ENCODE data around the gene DGKI. TPM values are rescaled to one million over a fixed set of nuclear protein-coding genes. Genes with fewer than 3 reads are reported as not detected.

DGKI gene
- total and polyA plus RNA-seq, 2 donors, result 1.8 to 13.3 TPM

DNA sequence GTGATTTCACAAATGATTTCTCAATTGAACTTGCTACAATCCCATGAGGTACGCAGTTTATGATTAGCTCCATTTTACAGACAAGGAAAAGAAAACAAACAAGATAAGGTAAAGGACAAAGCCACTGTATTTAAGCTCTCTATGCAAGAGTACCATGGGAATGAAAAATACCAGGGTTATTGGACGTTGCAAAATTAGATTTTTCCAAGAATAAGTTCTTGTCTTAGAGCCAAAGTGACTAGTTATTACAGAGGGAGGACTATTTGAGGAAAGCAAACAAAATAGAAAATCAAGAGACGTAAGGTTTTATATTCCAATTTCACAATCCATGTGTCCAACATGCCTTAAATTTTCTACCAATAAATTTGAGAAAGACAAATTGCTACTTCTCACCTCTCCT, 405.3 kb downstream of the DGKI start:
- Histone ChIP-seq H3K4me3 (ENCODE audit: low read depth, low read length) (no peak overlapping the region), H3K36me3 (ENCODE audit: insufficient read depth) (no peaks in the 10 kb centered on the region), H3K27ac (ENCODE audit: low read depth) (no peak overlapping the region), H3K4me1 (ENCODE audit: insufficient read depth) (no peaks in the 10 kb centered on the region)
- no peak for DNase-seq (ENCODE audit: extremely low spot score)
- WGBS, result 73% methylated on average over 3 of the region's 3 CpGs

DNA sequence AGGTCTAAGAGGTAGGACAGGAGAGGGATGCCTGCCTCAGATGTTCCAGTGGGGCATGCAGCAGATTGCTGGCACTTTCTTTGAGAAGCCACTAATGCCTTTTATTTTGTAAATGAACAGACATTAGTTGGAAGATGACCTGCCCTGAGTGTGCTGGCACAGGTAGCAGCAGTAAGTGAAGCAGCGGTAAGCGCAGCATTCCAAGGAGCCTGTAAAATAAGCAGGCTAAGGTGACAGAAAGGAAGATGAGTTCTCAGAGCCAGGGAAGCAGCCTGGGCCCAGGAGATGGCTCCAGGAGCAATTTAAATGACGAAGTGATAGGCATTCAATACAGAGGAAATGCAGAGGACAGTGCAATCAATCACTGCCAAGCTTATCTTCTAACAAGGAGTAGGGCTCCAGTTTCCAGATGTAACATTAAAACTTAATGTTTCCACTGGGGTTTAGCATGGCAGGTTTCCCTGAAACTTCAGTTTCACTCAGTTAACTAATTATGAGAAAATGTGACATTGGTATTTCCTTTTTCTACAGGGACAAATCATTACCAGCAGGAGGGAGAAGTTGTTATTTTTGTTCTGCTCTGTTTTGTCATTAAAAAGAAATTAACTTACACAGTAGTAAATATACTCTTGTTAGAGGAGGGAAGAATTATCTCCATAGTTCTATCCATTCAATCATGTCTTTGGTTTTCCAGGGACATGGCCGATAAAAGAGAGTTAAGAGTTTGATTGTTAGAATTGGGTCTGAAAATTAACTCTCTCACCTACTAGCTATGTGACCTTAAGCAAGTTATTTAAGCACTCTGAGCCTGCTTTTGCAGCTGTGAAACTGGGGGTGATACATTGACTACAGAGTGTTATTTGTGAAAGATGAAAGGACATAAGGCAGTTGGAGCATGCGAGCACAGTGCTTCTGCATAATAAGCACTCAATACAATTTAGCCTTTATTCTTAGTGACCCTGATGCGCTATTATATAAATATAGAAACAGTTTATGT, 406.6 kb downstream of the DGKI start:
- no peak overlapping the region for H3K27ac ChIP-seq (ENCODE audit: low read depth)
- no peak for DNase-seq (ENCODE audit: extremely low spot score)
- no peaks in the 10 kb centered on the region for H3K4me1 ChIP-seq (ENCODE audit: insufficient read depth)
- H3K36me3 ChIP-seq (ENCODE audit: insufficient read depth), result no peaks in the 10 kb centered on the region
- WGBS, result 71% methylated on average over 6 of the region's 6 CpGs
- H3K4me3 ChIP-seq (ENCODE audit: low read depth, low read length), result no peak overlapping the region

DNA sequence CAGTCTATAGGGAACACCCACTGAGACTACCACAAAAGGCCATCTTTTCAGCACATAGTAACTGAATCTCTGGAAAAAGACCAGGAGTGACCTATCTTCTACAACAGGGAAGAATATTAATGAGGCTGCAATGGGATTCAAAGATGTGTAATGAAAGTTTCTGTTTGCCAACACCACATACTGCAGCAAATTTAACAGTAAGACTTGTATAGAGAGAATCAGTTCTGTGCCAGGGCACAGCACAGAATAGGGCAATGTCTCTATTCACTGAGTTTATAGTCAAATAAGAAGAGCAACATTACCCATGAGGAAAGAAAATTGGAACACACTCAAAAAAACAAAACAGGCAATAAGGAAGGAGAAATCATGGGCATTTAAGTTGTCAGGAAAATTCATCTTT, 411.8 kb downstream of the DGKI start:
- no peak overlapping the region for H3K27ac ChIP-seq (ENCODE audit: low read depth)
- no peaks in the 10 kb centered on the region for H3K4me1 ChIP-seq (ENCODE audit: insufficient read depth)
- no peak for DNase-seq (ENCODE audit: extremely low spot score)
- no peak overlapping the region for H3K4me3 ChIP-seq (ENCODE audit: low read depth, low read length)
- no peaks in the 10 kb centered on the region for H3K36me3 ChIP-seq (ENCODE audit: insufficient read depth)

DNA sequence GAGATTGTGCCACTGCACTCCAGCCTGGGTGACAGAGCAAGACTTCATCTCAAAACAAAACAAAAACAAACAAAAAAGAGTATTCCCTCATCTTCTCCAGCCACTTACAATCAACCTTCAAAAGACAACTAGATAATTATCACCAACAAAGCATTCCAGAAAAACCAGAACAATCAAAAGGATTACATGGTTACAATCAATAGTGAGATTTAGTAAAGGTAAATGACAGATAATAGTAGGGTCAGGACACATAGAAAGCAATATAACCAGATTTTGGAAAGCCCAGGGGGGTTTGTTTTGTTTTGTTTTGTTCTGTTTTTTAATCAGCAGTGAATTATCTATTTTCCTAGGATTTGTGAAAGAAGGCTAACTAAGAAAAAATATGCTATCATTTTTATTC, 412.2 kb downstream of the DGKI start:
- no peak overlapping the region for H3K27ac ChIP-seq (ENCODE audit: low read depth)
- no peak overlapping the region for H3K4me3 ChIP-seq (ENCODE audit: low read depth, low read length)
- H3K4me1 ChIP-seq (ENCODE audit: insufficient read depth), result no peaks in the 10 kb centered on the region
- no peaks in the 10 kb centered on the region for H3K36me3 ChIP-seq (ENCODE audit: insufficient read depth)
- DNase-seq (ENCODE audit: extremely low spot score), result no peak

DNA sequence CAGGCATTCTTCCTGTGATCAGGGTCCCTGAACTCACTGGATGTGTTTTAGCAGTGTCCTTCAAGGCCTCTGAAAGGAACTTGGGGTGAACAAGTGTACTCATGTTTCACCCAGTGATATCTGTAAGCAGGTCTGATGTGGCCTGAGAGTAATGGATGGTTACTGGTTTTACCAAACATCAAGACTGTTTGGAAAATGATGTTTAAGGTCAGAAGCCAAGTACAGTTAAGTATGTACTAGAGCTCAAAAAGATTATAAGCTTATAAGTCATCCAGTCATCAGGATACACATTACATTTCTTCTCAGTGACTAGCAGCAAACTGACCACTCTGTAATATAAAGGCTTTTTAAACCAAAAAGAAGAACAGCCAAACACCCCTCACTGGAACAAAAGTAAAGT, 423.5 kb downstream of the DGKI start:
- DNase-seq (ENCODE audit: extremely low spot score), result no peak
- H3K36me3 ChIP-seq (ENCODE audit: insufficient read depth), result no peaks in the 10 kb centered on the region
- no peaks in the 10 kb centered on the region for H3K4me1 ChIP-seq (ENCODE audit: insufficient read depth)
- H3K27ac ChIP-seq (ENCODE audit: low read depth), result no peak overlapping the region
- H3K4me3 ChIP-seq (ENCODE audit: low read depth, low read length), result no peak overlapping the region

DNA sequence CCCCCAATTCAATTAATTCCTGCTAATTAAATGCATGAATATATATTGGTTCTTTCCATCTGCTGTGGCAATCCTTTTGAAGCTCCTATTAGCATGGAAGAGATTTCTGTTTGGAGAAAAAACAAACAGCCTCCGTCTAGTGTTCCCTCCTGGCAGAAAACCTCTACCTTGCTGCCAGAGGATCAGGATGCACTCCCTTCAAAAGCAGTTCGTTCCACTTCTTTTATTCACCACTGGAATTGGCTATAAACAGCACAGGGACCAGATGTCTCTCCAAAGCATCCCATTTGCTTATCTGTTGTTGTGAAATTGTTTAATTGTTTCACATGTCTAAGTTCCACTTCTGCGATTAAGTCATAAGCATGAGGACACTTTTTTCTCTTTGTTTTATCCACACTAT, 425.4 kb downstream of the DGKI start:
- 30% methylated on average over 3 of the region's 3 CpGs for WGBS
- Histone ChIP-seq H3K36me3 (ENCODE audit: insufficient read depth) (no peaks in the 10 kb centered on the region), H3K4me1 (ENCODE audit: insufficient read depth) (no peaks in the 10 kb centered on the region), H3K27ac (ENCODE audit: low read depth) (no peak overlapping the region), H3K4me3 (ENCODE audit: low read depth, low read length) (no peak overlapping the region)
- DNase-seq (ENCODE audit: extremely low spot score), result no peak

DNA sequence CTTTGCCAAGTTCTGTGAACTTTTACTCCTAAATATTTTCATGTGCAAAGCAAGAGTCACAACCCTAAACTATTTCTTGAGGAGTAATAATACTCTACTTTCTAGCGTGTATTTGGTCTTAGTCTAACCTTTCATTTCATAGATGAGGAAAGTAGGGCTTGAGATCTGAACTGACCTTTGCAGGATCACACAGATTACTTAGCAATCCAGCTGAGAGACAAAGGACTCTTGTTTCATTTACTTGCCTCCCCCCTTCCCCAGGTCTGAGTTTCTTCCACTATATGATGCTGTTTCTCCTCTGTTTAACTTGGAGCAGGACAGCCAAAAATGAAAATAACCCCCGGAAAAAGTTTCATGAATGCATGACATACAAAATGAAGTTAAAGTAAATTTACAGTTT, 427.9 kb downstream of the DGKI start:
- Histone ChIP-seq H3K4me3 (ENCODE audit: low read depth, low read length) (no peak overlapping the region), H3K27ac (ENCODE audit: low read depth) (no peak overlapping the region), H3K36me3 (ENCODE audit: insufficient read depth) (no peaks in the 10 kb centered on the region), H3K4me1 (ENCODE audit: insufficient read depth) (no peaks in the 10 kb centered on the region)
- no peak for DNase-seq (ENCODE audit: extremely low spot score)
- WGBS, result 71% methylated on average over 2 of the region's 2 CpGs

DNA sequence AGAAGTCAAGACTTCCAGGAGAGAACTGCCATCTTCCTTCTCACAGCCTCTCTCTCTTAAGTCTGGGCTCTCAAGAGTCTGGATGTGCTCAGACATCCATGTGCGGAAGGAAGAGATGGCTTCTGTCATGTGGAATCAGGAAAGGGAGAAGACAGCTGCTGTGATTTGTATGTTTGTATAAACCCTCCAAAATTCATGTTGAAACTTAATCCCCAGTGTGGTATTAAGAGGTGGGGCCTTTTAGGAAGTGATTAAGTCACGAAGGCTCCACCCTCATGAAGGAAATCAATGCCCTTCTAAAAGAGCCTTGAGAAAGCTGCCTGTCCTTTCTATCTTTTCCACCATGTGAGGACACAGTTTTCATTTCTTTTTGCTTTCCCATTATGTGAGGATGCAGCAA, 429.3 kb downstream of the DGKI start:
- no peak for DNase-seq (ENCODE audit: extremely low spot score)
- Histone ChIP-seq H3K4me1 (ENCODE audit: insufficient read depth) (no peaks in the 10 kb centered on the region), H3K27ac (ENCODE audit: low read depth) (no peak overlapping the region), H3K36me3 (ENCODE audit: insufficient read depth) (no peaks in the 10 kb centered on the region), H3K4me3 (ENCODE audit: low read depth, low read length) (no peak overlapping the region)
- WGBS, result 70% methylated on average over 2 of the region's 2 CpGs

DNA sequence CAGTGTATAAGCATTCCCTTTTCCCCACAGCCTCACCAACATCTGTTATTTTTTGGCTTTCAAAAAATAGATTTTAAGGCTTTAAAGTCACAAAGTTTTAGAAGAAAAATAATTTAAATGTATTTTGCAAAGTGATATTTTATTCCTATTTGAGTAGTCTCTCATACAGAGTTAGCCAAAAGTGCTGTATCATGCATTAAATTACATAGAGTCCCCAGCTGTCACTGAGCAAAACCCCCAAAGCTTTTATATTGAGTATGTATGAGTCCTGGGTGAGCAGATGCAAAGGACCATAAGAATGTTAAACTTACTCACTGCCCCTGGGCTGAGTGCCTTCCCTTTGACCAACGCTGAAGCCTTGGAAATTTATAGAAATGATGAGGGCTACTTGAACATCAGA, 432.9 kb downstream of the DGKI start:
- 88% methylated on average over 1 of the region's 1 CpG for WGBS
- H3K27ac ChIP-seq (ENCODE audit: low read depth), result no peak overlapping the region
- H3K4me1 ChIP-seq (ENCODE audit: insufficient read depth), result no peaks in the 10 kb centered on the region
- no peaks in the 10 kb centered on the region for H3K36me3 ChIP-seq (ENCODE audit: insufficient read depth)
- no peak overlapping the region for H3K4me3 ChIP-seq (ENCODE audit: low read depth, low read length)
- no peak for DNase-seq (ENCODE audit: extremely low spot score)

DNA sequence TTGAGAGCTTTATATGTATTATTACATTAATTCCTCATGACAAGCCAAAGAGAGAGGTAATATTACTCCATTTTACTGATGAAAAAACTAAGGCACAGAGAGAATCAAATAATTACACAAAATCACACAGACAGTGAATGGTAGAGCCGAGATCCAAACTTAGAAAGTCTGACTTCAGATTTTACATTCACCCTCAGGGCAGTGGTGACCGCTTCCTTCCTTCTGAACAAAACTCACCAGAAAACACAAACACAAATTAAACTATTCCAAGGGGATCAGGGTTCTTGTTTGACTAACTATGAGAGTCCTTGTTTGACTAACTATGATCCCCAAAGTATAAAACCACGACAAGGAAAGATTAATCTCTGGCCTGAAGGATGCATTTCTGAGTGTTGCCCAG, 435.3 kb downstream of the DGKI start:
- DNase-seq (ENCODE audit: extremely low spot score), result no peak
- H3K27ac ChIP-seq (ENCODE audit: low read depth), result no peak overlapping the region
- 82% methylated on average over 3 of the region's 3 CpGs for WGBS
- H3K36me3 ChIP-seq (ENCODE audit: insufficient read depth), result no peaks in the 10 kb centered on the region
- no peaks in the 10 kb centered on the region for H3K4me1 ChIP-seq (ENCODE audit: insufficient read depth)
- H3K4me3 ChIP-seq (ENCODE audit: low read depth, low read length), result no peak overlapping the region

DNA sequence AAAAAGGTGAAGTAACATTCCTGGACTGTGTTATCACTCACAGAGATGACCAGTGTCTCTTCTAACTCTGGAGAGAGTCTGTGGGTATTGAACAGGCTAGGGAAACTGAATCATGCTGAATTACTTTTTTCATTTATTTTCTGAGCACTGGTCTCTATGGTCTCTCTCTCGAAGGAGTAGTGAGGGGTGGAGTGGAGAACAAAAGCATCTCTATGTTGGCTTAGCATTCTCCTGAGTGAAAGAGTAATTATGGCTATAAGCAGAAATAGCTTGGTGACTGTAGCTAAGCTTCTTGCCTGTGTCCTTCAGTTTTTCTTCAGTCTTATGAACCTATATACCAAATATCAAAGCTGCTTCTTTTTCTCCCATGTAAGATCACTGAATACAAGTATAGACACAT, 438.6 kb downstream of the DGKI start:
- no peaks in the 10 kb centered on the region for H3K36me3 ChIP-seq (ENCODE audit: insufficient read depth)
- no peak for DNase-seq (ENCODE audit: extremely low spot score)
- H3K4me1 ChIP-seq (ENCODE audit: insufficient read depth), result no peaks in the 10 kb centered on the region
- no peak overlapping the region for H3K4me3 ChIP-seq (ENCODE audit: low read depth, low read length)
- WGBS, result 72% methylated on average over 1 of the region's 1 CpG
- no peak overlapping the region for H3K27ac ChIP-seq (ENCODE audit: low read depth)

DNA sequence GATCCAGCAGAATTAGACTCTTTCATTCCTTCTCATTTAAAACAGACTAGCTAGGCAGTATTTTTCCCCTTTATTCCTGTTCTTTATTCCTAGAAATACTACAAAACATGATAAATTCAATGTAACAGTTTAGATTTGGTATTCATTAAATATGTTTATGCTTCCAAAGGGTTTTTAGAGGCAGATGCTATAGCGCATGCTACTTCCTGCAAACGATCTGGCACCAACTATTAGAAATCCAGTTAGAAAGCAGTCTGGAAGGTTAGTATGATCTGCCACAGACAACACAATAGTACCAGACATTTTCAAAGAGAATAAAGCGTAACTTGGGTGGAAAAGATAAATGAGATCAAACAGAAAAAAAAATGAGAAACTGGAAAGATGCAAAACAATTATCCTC, 439.7 kb downstream of the DGKI start:
- DNase-seq (ENCODE audit: extremely low spot score), result no peak
- Histone ChIP-seq H3K27ac (ENCODE audit: low read depth) (no peak overlapping the region), H3K36me3 (ENCODE audit: insufficient read depth) (no peaks in the 10 kb centered on the region), H3K4me1 (ENCODE audit: insufficient read depth) (no peaks in the 10 kb centered on the region), H3K4me3 (ENCODE audit: low read depth, low read length) (no peak overlapping the region)
- WGBS, result 80% methylated on average over 3 of the region's 3 CpGs

DNA sequence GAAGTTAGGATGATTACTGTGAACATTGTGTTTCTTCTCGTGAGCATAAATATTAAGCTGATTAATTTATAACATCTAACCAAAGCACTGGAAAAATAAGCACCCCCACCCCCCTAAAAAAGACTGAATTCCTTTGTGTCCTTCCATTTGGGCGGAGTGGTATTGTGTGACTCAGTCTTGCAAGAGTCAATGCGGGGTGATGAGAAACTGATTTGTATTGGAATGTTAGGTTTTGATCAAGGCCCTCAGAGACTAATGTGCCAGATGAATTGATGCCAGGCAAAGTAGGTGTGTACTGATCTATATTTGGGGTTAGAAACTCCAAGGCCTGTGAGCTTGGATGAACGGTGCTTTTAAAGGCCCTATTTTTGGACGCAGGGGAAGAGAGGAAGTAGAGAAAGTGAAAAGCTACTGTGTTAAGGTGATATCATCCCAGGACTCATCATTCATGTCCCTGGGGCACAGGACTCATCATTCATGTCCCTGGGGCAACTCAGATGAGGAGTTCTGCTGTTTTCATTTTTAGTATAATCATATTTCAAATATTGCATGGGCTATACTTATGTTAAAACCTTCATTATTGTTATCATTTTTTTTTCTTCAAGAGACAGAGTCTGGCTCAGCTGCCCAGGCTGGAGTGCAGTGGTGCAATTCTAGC, 442.0 kb downstream of the DGKI start:
- Histone ChIP-seq H3K4me1 (ENCODE audit: insufficient read depth) (no peaks in the 10 kb centered on the region), H3K36me3 (ENCODE audit: insufficient read depth) (no peaks in the 10 kb centered on the region), H3K27ac (ENCODE audit: low read depth) (no peak overlapping the region), H3K4me3 (ENCODE audit: low read depth, low read length) (no peak overlapping the region)
- DNase-seq (ENCODE audit: extremely low spot score), result no peak
- WGBS, result 83% methylated on average over 5 of the region's 5 CpGs

DNA sequence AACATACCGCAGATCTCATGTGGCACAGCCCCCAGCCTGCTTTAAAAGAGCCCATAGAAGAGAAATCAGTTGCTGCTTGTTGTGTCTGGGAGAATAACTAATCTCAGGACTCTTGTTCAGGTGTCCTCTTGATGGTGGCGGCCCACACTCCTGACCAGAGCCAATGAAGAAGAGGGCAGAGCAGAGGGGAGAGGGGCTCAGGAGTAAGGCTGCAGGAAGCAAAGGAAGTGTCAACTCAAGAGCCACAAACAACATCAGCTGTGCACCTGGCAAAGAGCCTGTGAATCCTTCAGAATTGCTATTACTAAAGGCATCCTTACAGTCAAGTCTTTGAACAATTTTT, 443.4 kb downstream of the DGKI start:
- Histone ChIP-seq H3K4me1 (ENCODE audit: insufficient read depth) (no peaks in the 10 kb centered on the region), H3K4me3 (ENCODE audit: low read depth, low read length) (no peak overlapping the region), H3K27ac (ENCODE audit: low read depth) (no peak overlapping the region), H3K36me3 (ENCODE audit: insufficient read depth) (no peaks in the 10 kb centered on the region)
- no peak for DNase-seq (ENCODE audit: extremely low spot score)
- 84% methylated on average over 2 of the region's 2 CpGs for WGBS

Measured in urinary bladder (tissue), 4 donors.